ENCODE data around the gene KLRF2. TPM values are rescaled to one million over a fixed set of nuclear protein-coding genes. Genes with fewer than 3 reads are reported as not detected.

The KLRF2 gene
- total and polyA plus RNA-seq, 4 donors, result not detected

DNA sequence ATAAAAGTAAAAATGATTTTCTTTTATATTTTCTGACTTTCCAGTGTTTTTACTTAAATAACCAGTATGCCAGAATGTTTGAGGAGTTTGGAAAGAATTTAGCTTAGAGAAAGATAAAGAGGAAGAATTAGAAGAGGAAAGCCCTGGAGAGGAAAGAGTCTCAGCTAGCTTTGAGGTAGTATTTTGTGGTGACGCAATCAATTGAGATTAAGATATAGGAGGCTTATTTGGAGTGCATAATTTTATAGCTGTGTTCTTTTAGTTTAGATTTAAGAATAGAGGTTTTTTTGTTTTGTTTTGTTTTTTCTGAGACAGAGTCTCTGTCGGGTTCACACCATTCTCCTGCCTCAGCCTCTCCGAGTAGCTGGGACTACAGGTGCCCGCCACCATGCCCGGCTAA is 30.2 kb upstream of the KLRF2 start:
- DNase-seq (ENCODE audit: low spot score), result no peak
- Histone ChIP-seq H3K27ac (ENCODE audit: low read depth in 1 of 2, low read length in 2 of 2) (no peak overlapping the region), H3K36me3 (ENCODE audit: control insufficient read depth in 4 of 4, insufficient read depth in 3 of 4, low read depth in 1 of 4, low read length in 3 of 4) (peaks cover 0 to 2% (median under 1%) of the 10 kb centered on the region in 4 donors), H3K4me1 (ENCODE audit: control insufficient read depth in 4 of 4, insufficient read depth in 4 of 4, low read length in 3 of 4) (no peaks in the 10 kb centered on the region), H3K9ac (ENCODE audit: low read depth in 1 of 2, low read length in 2 of 2) (no peak overlapping the region), H3K27me3 (ENCODE audit: control insufficient read depth in 4 of 4, insufficient read depth in 4 of 4, low read length in 3 of 4) (no peaks in the 10 kb centered on the region), H3K4me3 (ENCODE audit: low read depth in 1 of 3, low read length in 3 of 3) (no peak overlapping the region), H3K9me3 (ENCODE audit: control insufficient read depth in 4 of 4, low read length in 3 of 4) (no peaks in the 10 kb centered on the region)
- TF ChIP-seq EGR1 (IDR thresholded peaks at IDR 0.05; ENCODE audit: low read depth in 2 of 2) (no peak), JUND (IDR thresholded peaks at IDR 0.05) (no peak), YY1 (IDR thresholded peaks at IDR 0.05) (no peak), TAF1 (conservative IDR thresholded peaks at IDR 0.05) (no peak), RAD21 (IDR thresholded peaks at IDR 0.05) (no peak), HNF4A (conservative IDR thresholded peaks at IDR 0.05) (no peak), NR2F2 (IDR thresholded peaks at IDR 0.05) (no peak), RXRA (IDR thresholded peaks at IDR 0.05) (no peak), SP1 (IDR thresholded peaks at IDR 0.05) (no peak), ATF3 (IDR thresholded peaks at IDR 0.05) (no peak), FOXA1 (IDR thresholded peaks at IDR 0.05) (no peak), FOXA2 (IDR thresholded peaks at IDR 0.05) (no peak), HNF4G (IDR thresholded peaks at IDR 0.05) (no peak), ZBTB33 (IDR thresholded peaks at IDR 0.05) (no peak), REST (IDR thresholded peaks at IDR 0.05) (no peak), GABPA (IDR thresholded peaks at IDR 0.05 in 1 of 2, conservative IDR thresholded peaks at IDR 0.05 in 1 of 2) (no peak)
- TF ChIP-seq, protein P1, sequence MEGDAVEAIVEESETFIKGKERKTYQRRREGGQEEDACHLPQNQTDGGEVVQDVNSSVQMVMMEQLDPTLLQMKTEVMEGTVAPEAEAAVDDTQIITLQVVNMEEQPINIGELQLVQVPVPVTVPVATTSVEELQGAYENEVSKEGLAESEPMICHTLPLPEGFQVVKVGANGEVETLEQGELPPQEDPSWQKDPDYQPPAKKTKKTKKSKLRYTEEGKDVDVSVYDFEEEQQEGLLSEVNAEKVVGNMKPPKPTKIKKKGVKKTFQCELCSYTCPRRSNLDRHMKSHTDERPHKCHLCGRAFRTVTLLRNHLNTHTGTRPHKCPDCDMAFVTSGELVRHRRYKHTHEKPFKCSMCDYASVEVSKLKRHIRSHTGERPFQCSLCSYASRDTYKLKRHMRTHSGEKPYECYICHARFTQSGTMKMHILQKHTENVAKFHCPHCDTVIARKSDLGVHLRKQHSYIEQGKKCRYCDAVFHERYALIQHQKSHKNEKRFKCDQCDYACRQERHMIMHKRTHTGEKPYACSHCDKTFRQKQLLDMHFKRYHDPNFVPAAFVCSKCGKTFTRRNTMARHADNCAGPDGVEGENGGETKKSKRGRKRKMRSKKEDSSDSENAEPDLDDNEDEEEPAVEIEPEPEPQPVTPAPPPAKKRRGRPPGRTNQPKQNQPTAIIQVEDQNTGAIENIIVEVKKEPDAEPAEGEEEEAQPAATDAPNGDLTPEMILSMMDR (IDR thresholded peaks at IDR 0.05; ENCODE audit: low read depth, low read length, missing input control), result no peak
- TF ChIP-seq, protein P2, sequence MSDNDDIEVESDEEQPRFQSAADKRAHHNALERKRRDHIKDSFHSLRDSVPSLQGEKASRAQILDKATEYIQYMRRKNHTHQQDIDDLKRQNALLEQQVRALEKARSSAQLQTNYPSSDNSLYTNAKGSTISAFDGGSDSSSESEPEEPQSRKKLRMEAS (IDR thresholded peaks at IDR 0.05), result no peak
- 97% methylated on average over 5 of the region's 5 CpGs for WGBS
